IPS-20b (cell line): ENCODE measurements around the gene PTPRD.
"Not testable (repeated sequence)": the region's sequence is repeated elsewhere in the genome, so short reads cannot be mapped to it uniquely, and the experiment has no call there.

Experiments
- H3K27ac ChIP-seq: one replicate; pipeline ENCODE4 v1.5.1; 2013; ENCODE audit warnings: low read length
- H3K27me3 ChIP-seq: 2 replicates; pipeline ENCODE4 v1.6.1; 2013; ENCODE audit warnings: mild to moderate bottlenecking, low read length, inconsistent platforms; ENCODE audit not compliant: insufficient read depth
- H3K36me3 ChIP-seq: 2 replicates; pipeline ENCODE4 v1.6.1; 2013; ENCODE audit warnings: low read depth, mild to moderate bottlenecking, inconsistent platforms, low read length, moderate library complexity; ENCODE audit not compliant: insufficient read depth
- H3K4me1 ChIP-seq: 2 replicates; pipeline ENCODE4 v1.6.1; 2013; ENCODE audit warnings: mild to moderate bottlenecking, control low read depth, inconsistent platforms, low read length, moderate library complexity; ENCODE audit not compliant: insufficient read depth
- H3K4me3 ChIP-seq: 2 replicates; pipeline ENCODE4 v1.5.1; 2013; ENCODE audit warnings: mild to moderate bottlenecking, low read length, inconsistent platforms
- H3K9ac ChIP-seq: 2 replicates; pipeline ENCODE4 v1.6.1; 2013; ENCODE audit warnings: low read depth, mild to moderate bottlenecking, inconsistent platforms, low read length, moderate library complexity
- H3K9me3 ChIP-seq: 2 replicates; pipeline ENCODE4 v1.6.1; 2013; ENCODE audit warnings: mild to moderate bottlenecking, low read depth, low read length, inconsistent platforms; ENCODE audit not compliant: insufficient read depth

The PTPRD gene

GRCh38 chr9:9002826-9003583, 1609.8 kb downstream of the PTPRD start:
- Histone ChIP-seq H3K9me3 (peaks cover 3% of the 10 kb centered on the region; the same call in 1 of the 2 replicates), H3K27ac (no peak overlapping the region), H3K36me3 (no peaks in the 10 kb centered on the region), H3K4me1 (no peaks in the 10 kb centered on the region), H3K27me3 (no peaks in the 10 kb centered on the region), H3K4me3 (no peak overlapping the region), H3K9ac (no peak overlapping the region)

DNA sequence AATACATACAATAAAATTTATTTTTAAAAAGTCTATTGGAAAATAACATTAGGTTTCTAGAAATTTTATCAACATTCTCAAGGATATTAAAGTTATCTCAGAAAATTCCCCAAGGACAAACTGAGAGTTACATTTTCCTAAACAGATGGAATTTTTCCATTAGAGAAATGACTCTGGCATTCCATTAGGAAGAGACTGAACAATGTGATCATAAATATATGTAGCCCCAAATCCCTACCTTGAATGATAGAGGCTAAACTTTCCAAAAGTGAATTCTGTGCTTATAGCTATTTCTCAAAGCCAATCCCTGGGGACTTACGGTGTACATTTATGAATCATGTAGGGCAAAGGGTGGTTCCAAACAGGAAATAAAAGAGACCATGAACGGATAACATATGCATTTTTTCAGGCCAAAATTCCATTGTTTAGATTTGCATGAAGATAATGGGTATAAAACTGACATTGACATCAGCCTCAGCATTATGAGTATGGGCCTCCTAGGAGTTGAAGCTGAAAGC, 1632.2 kb downstream of the PTPRD start:
- no peaks in the 10 kb centered on the region for H3K36me3 ChIP-seq

DNA sequence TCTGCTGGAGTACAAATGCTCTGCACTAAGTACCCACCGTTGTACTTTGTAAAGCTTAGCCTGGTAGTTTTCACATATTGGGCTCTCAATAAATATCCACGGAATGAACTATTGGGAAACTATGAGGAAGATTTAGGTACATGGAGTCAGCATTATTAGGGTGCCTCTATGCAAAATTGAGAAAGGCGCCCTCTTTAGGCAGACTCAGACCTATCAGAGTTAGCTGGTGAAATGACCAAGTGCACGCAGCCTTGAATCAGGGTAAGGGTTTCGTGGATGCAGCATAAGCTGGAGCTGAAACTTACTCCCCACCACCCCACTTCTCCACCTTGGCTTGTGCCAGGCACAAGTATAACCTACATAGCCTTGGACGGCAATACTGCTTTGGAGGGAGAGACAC, 1634.5 kb downstream of the PTPRD start:
- Histone ChIP-seq H3K9me3 (no peaks in the 10 kb centered on the region), H3K9ac (no peak overlapping the region), H3K27me3 (no peaks in the 10 kb centered on the region), H3K4me1 (no peaks in the 10 kb centered on the region), H3K27ac (no peak overlapping the region), H3K36me3 (no peaks in the 10 kb centered on the region), H3K4me3 (no peak overlapping the region)

More for the DNA sequence above, 1632.2 kb downstream of the PTPRD start:
- Histone ChIP-seq H3K27ac (no peak overlapping the region), H3K9me3 (no peaks in the 10 kb centered on the region), H3K4me3 (no peak overlapping the region), H3K27me3 (no peaks in the 10 kb centered on the region), H3K9ac (no peak overlapping the region), H3K4me1 (no peaks in the 10 kb centered on the region)

DNA sequence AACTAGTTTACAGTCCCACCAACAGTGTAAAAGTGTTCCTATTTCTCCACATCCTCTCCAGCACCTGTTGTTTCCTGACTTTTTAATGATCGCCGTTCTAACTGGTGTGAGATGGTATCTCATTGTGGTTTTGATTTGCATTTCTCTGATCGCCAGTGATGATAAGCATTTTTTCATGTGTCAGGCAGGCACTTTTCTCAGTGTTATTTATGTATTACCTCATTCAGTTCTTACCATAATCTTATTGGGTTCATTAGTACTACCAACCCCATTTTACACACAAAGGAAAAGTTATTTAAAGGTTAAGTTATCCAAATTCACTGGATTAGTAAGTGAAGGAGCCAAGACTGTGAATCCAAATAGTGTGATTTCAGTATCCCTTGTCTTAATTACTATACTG, 1644.5 kb downstream of the PTPRD start:
- H3K36me3 ChIP-seq, H3K9me3 ChIP-seq, H3K4me1 ChIP-seq, H3K9ac ChIP-seq, H3K4me3 ChIP-seq, H3K27ac ChIP-seq, H3K27me3 ChIP-seq: not testable (repeated sequence)

GRCh38 chr9:8963885-8964284, 1648.9 kb downstream of the PTPRD start:
- H3K36me3 ChIP-seq = no peaks in the 10 kb centered on the region

DNA sequence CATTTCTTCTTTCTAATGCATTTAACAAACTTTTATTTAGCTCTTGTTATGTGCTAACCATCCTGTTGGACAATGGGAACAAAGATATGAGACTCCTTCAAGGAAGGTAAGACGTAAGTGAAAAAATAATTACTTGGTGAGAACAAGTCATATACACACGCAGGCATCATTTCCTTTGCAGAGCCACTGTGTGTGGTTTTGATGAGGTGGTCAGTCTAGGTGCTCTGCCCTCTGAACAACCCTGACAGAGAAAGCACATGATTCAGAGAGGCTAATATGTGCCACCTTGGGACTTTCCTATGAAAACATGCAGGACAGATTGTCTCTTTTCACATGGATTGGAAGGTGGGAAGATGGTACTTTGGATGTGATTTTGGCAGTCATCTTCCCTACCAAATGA, 1650.7 kb downstream of the PTPRD start:
- Histone ChIP-seq H3K4me1 (no peaks in the 10 kb centered on the region), H3K4me3 (no peak overlapping the region), H3K27ac (no peak overlapping the region), H3K9ac (no peak overlapping the region), H3K27me3 (no peaks in the 10 kb centered on the region), H3K36me3 (no peaks in the 10 kb centered on the region), H3K9me3 (no peaks in the 10 kb centered on the region)

More at GRCh38 chr9:8963885-8964284, 1648.9 kb downstream of the PTPRD start:
- Histone ChIP-seq H3K9ac (no peak overlapping the region), H3K4me1 (no peaks in the 10 kb centered on the region), H3K27ac (no peak overlapping the region), H3K27me3 (no peaks in the 10 kb centered on the region), H3K4me3 (no peak overlapping the region), H3K9me3 (no peaks in the 10 kb centered on the region)

DNA sequence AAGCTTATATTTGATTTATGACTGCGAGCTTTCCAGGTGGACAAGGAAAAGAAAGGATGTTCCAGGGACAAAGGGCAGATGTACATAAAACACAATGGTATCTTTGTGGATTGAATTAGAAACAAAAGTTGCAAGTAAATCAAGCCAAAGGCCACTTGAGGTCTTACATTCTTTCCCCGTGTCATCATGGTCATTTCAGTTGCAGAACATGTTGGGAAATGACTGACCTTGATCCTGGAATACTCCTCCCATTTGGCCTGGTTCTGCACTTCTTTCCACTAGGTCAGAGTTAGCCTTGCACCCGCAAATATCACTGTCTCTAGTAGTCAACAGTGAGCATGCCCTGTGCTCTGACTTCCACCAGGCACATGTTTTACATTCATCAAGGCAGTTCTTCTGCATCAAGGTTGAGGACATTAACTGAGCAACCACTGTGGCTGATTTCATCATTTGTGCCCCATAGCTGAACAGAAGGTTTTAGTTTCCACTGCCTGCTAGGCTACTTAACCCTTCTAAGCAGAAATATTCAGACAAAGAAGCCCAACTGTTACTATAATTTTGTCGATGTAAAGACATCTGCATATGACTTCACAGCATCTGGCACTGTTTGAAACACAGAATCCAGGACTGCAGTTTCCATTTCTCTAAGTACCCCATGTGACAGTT, 1651.5 kb downstream of the PTPRD start:
- Histone ChIP-seq H3K9me3 (no peaks in the 10 kb centered on the region), H3K27ac (no peak overlapping the region), H3K9ac (no peak overlapping the region), H3K36me3 (no peaks in the 10 kb centered on the region), H3K4me1 (no peaks in the 10 kb centered on the region; the same call in 1 of the 2 replicates), H3K27me3 (no peaks in the 10 kb centered on the region), H3K4me3 (no peak overlapping the region)

DNA sequence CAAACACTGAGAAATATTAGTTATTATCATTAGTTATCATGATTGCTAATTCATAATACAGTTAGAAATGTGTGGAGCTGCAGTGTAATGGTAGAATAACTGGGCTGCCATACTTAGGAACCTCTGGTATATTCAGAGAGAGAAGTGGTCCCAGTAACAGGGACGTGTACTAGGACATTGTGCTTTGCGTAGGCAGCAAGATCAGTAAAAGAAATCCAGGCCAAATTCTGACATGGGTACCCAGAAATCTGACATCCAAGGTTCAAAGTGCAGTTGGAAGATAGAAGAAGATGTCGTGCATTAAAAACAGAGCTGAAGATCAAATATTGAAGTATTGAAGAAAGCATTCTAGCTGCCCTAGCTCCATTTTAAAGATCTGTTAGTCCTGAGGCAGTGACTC, 1652.5 kb downstream of the PTPRD start:
- H3K27me3 ChIP-seq = no peaks in the 10 kb centered on the region
- H3K4me3 ChIP-seq = no peak overlapping the region
- no peak overlapping the region for H3K27ac ChIP-seq
- no peaks in the 10 kb centered on the region for H3K9me3 ChIP-seq
- no peaks in the 10 kb centered on the region; the same call in 1 of the 2 replicates for H3K4me1 ChIP-seq
- no peaks in the 10 kb centered on the region for H3K36me3 ChIP-seq
- H3K9ac ChIP-seq = no peak overlapping the region

DNA sequence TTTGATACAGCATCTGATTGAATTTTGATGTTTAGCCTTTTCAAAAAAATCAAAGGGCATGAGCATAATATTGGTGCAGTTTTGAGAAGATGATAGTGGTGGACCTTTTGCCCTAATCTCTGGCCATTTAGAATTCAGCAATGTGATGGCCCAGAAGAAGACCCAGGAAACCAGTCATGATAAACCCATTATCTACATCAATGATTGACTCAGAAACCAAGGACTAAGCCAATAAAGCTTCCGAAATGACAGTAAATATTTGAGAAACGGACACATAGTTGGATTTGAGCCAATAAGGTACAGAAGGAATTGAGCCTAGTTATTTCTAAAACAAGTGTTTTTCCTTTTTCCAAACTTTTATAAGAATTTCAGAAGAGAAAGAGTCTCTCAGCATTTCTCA, 1654.4 kb downstream of the PTPRD start:
- Histone ChIP-seq H3K9ac (no peak overlapping the region), H3K27ac (no peak overlapping the region), H3K27me3 (no peaks in the 10 kb centered on the region), H3K4me3 (no peak overlapping the region), H3K4me1 (no peaks in the 10 kb centered on the region; the same call in 1 of the 2 replicates), H3K9me3 (no peaks in the 10 kb centered on the region), H3K36me3 (no peaks in the 10 kb centered on the region)

- Histone ChIP-seq H3K27me3 (no peaks in the 10 kb centered on the region), H3K4me1 (no peaks in the 10 kb centered on the region; the same call in 1 of the 2 replicates), H3K4me3 (no peak overlapping the region), H3K9me3 (no peaks in the 10 kb centered on the region), H3K9ac (no peak overlapping the region), H3K36me3 (no peaks in the 10 kb centered on the region), H3K27ac (no peak overlapping the region)
These were observed 1657.5 kb downstream of the PTPRD start for GRCh38 chr9:8955315-8955714.

DNA sequence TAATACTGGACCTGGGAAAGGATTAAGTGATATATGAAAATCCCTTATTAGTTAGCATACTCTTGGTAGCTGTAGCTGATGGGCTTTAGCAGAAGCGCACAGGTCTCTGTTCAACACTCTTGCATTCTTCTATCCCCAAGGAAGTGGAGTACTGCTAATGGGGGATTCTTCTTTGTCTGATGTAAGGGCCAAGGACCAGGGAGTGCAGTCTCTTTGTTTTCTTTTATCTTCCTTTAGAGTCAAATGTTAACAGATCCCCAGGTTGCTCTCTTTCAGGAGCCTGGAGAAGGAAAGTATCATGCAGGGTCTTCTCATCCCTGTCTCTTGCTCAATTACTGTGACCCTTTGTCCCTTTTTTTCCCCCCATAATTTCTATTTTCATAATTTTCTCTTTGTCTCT, 1666.3 kb downstream of the PTPRD start:
- Histone ChIP-seq H3K4me1 (peaks cover 3% of the 10 kb centered on the region; the same call in 1 of the 2 replicates), H3K9me3 (no peaks in the 10 kb centered on the region), H3K27ac (no peak overlapping the region), H3K27me3 (no peaks in the 10 kb centered on the region), H3K4me3 (no peak overlapping the region), H3K9ac (no peak overlapping the region), H3K36me3 (no peaks in the 10 kb centered on the region)

DNA sequence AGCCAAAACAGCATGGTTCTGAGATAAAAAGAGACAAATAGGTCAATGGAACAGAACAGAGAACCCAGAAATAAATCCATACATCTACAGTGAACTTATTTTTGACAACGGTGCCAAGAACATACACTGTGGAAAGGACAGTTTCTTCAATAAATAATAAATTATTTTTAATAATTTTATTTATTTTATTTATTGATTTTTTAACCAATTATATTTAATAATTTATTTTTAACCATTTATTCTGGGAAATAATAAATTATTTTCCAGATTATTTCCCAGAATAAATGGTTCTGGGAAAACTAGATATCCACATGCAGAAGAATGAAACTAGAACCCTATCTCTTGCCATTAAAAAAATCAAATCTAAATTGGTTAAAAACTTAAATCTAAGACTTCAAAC, 1669.4 kb downstream of the PTPRD start:
- Histone ChIP-seq H3K27ac (no peak overlapping the region), H3K27me3 (no peaks in the 10 kb centered on the region), H3K9ac (no peak overlapping the region), H3K4me3 (no peak overlapping the region), H3K9me3 (no peaks in the 10 kb centered on the region), H3K4me1 (peaks cover 3% of the 10 kb centered on the region; the same call in 1 of the 2 replicates), H3K36me3 (no peaks in the 10 kb centered on the region)
